Activated B cell treated with CpG ODN at 0.5 μM for 24 hours (primary cell): ENCODE measurements around the gene GADL1. TPM values are rescaled to one million over a fixed set of nuclear protein-coding genes. Genes with fewer than 3 reads are reported as not detected.

Experiments used
- ATAC-seq: fragments of 200-7000 bp; cut with Tn5 transposase; one replicate; pipeline ENCODE4 v1.10.0; 2021; ENCODE audit warnings: low read depth, mild to moderate bottlenecking, moderate library complexity
- CTCF ChIA-PET: fragments of 350-600 bp; sonication (Branson Sonifier 250); formaldehyde crosslinking; loops from one replicate; lab custom pipeline; 2021; ENCODE audit warnings: antibody characterized with exemption; lab: Charles Lee
- POLR2A ChIA-PET: fragments of 350-600 bp; sonication (Branson Sonifier 250); formaldehyde crosslinking; loops from one replicate; lab custom pipeline; 2021; ENCODE audit warnings: antibody characterized with exemption; lab: Charles Lee
- DNase-seq: peaks from one replicate; pipeline ENCODE4 v3.0.0; 2022
- H3K27ac Mint-ChIP-seq: one replicate; pipeline ENCODE4 v1.8.0; 2020; ENCODE audit warnings: mixed read lengths
- H3K27me3 Mint-ChIP-seq: one replicate; pipeline ENCODE4 v1.8.0; 2021; ENCODE audit warnings: mixed read lengths
- H3K36me3 Mint-ChIP-seq: one replicate; pipeline ENCODE4 v1.8.0; 2021; ENCODE audit warnings: low read depth, mixed read lengths
- H3K4me1 Mint-ChIP-seq: one replicate; pipeline ENCODE4 v1.8.0; 2021; ENCODE audit warnings: mixed read lengths
- H3K4me3 Mint-ChIP-seq: one replicate; pipeline ENCODE4 v1.8.0; 2020; ENCODE audit warnings: mild to moderate bottlenecking, mixed read lengths
- H3K9me3 Mint-ChIP-seq: one replicate; pipeline ENCODE4 v1.8.0; 2020; ENCODE audit warnings: mixed read lengths
- CTCF ChIP-seq: fragments of 200-600 bp; IDR thresholded peaks from one replicate; pipeline ENCODE4 v1.8.0; 2022; ENCODE audit warnings: antibody characterized with exemption, mild to moderate bottlenecking
- intact Hi-C: fragments of 100-400 bp; cut with micrococcal nuclease; formaldehyde crosslinking; loops from one replicate; pipeline ENCODE4 v1.15.1; 2024
- total RNA-seq: library from RNA; stranded (reverse); gene quantifications from 2 replicates; pipeline ENCODE4 v1.2.3, GENCODE V29; 2022

The GADL1 gene
- total RNA-seq, 1 donor from 2014 or later, result not detected

GRCh38 chr3:30843877-30844276, 50.6 kb downstream of the GADL1 start:
- ChIA-PET CTCF (no interaction called here), POLR2A (no interaction called here)
- intact Hi-C loops, result no loop called here
- Mint-ChIP-seq H3K27ac (no peak overlapping the region), H3K9me3 (no peaks in the 10 kb centered on the region), H3K4me1 (no peaks in the 10 kb centered on the region), H3K36me3 (no peaks in the 10 kb centered on the region), H3K27me3 (peaks cover 2% of the 10 kb centered on the region), H3K4me3 (no peak overlapping the region)
- no peak for TF ChIP-seq CTCF
- ATAC-seq, result no peak
- DNase-seq, result no peak

- intact Hi-C loops, result no loop called here
- ChIA-PET CTCF (no interaction called here), POLR2A (no interaction called here)
- Mint-ChIP-seq H3K27ac (no peak overlapping the region), H3K27me3 (peaks cover 5% of the 10 kb centered on the region), H3K4me3 (no peak overlapping the region), H3K4me1 (no peaks in the 10 kb centered on the region), H3K36me3 (no peaks in the 10 kb centered on the region), H3K9me3 (no peaks in the 10 kb centered on the region)
- DNase-seq (no peak), ATAC-seq (no peak)
- TF ChIP-seq CTCF, result no peak
Observed at GRCh38 chr3:30836141-30836540, 58.3 kb downstream of the GADL1 start.

- Mint-ChIP-seq H3K4me3 (no peak overlapping the region), H3K27ac (no peak overlapping the region), H3K27me3 (peaks cover 7% of the 10 kb centered on the region), H3K9me3 (no peaks in the 10 kb centered on the region), H3K4me1 (no peaks in the 10 kb centered on the region), H3K36me3 (no peaks in the 10 kb centered on the region)
- no peak for DNase-seq
- ChIA-PET CTCF (no interaction called here), POLR2A (no interaction called here)
- intact Hi-C loops, result no loop called here
- no peak for TF ChIP-seq CTCF
- ATAC-seq, result no peak
Observed at GRCh38 chr3:30835667-30836066, 58.8 kb downstream of the GADL1 start.

GRCh38 chr3:30832961-30833575, 61.4 kb downstream of the GADL1 start:
- no peaks in the 10 kb centered on the region for H3K36me3 Mint-ChIP-seq
- H3K27ac Mint-ChIP-seq, result no peak overlapping the region
- H3K9me3 Mint-ChIP-seq, result no peaks in the 10 kb centered on the region
- peaks cover 5% of the 10 kb centered on the region for H3K27me3 Mint-ChIP-seq
- H3K4me1 Mint-ChIP-seq, result no peaks in the 10 kb centered on the region
- no peak for TF ChIP-seq CTCF
- POLR2A ChIA-PET, result no interaction called here
- DNase-seq (no peak), ATAC-seq (no peak)
- CTCF ChIA-PET, result no interaction called here
- no peak overlapping the region for H3K4me3 Mint-ChIP-seq
- intact Hi-C loops, result no loop called here

GRCh38 chr3:30827080-30827479, 67.4 kb downstream of the GADL1 start:
- DNase-seq (no peak), ATAC-seq (no peak)
- Mint-ChIP-seq H3K36me3 (no peaks in the 10 kb centered on the region), H3K4me3 (no peak overlapping the region), H3K4me1 (no peaks in the 10 kb centered on the region), H3K9me3 (no peaks in the 10 kb centered on the region), H3K27ac (no peak overlapping the region), H3K27me3 (peaks cover 7% of the 10 kb centered on the region)
- CTCF ChIA-PET, result no interaction called here
- no peak for TF ChIP-seq CTCF
- intact Hi-C loops, result no loop called here
- POLR2A ChIA-PET, result no interaction called here
